Activated T-cell treated with anti-CD3 and anti-CD28 coated beads for 24 hours (primary cell): Measurements from ENCODE around the gene ARID5A.
A peak's percentile ranks its signal among the peaks of the same experiment; 100 is the strongest.

Experiments used
- DNase-seq: peaks from one replicate; pipeline ENCODE4 v3.0.0-alpha.2; 2020; ENCODE audit warnings: low read depth

The ARID5A gene

DNA sequence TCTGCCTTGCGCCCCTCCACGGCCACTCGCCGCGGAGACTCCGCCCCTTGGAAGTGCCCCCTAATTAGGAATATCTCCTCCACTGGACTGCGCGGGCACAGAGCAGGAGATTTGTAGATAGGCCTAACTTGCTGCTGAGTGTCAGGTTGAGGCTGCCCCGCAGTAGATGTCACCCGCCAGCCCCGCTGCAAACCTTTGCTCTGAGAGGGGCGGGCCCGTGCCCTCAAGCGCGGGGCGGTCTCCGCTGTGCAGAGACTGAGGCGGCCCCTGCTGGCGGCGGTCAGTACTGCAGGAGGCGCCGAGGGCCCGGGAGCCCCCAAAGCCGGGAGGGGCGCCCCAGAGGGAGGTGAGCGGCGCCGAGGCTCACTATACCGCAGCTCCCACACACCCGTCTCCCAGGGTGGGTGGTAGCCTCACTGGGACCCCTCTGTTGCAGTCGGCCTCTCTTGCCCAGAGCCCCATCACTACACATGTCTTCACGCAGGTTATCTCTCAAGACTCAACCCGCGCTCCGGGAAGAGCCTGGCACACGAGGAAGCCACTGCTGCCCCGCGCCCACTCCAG, 28.5 kb upstream of the ARID5A start:
- DNase-seq: peak; percentile 82

DNA sequence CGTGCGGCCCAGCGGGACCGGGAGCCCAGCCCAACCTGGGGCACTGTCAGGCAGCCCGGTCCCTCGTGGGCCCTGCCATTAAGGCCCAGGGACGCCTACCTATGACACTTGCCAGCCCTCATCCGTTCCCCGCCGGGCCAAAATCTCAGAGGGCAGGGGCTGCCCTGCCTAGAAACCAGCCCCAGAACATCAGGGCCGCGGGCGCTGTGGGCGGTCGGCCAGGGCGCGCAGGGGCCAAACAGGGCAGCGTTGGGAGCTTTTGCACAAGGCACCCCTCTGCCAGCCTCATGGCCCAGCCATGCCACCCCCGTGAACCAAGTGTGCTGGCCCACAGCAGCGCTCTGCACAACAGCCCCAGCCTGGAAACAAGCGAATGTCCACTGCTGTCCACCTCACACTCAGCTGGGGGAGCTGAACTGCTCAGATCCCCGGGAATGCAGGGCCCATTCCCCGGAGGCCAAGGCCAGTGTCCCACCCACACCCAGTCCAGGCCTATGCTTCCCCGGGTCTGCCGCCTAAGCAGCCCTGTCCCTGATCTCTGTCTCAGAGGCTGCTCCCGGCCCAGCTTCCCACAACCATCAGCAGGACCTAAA, 27.9 kb upstream of the ARID5A start:
- DNase-seq: no peak

DNA sequence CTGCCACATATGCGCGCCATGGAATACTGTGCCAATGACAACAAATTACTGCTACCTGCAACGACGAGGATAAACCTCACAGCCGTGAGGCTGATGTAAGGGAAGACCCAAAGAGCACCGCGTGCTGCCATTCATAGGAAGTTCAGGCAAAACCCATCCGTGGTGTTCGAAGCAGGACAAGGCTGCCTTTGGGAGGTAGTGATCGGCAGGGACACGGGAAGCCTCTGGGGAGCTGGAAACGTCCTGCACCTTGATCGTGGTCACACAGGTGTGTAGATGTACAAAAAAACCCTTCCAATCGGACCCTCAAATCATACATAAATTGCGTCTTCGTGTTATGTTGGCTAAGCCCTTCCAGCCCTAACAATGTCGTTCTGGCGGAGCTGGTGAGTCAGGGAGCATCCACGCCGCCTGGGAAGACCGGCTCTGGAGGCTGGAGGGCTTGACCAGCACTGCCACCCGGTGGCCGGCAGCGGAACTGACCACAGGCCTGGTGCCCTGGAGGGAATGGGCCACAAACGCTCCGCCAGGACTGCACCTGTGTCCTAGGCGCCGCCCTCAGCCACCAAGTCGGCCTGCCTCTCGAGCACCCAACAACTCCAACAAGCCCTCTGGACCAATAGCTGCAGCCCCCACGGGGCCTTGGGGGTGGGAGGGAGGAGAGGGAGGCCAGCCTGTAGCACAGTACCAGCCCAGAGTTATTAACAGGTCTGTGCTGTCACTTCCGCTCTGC, 27.3 kb upstream of the ARID5A start:
- DNase-seq: peak; percentile 53

DNA sequence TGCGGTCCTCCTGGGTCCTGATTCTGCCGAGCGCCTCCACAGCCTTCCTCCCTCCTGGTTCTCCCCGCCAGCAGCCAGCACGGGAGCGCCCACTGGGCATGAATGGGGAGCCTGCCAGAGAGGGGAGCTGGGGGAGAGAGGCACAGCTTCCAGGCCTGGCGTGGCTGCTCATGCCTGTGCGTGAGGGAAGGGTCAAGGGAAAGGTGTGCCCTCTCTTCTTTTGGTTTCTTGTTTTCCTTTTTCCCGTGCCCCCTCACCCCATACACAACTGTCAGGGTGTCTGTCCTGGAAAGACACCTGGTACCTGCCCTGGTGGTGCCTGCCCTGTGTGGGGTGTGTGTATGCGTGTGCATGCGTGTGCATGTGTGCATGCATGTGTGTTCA, 26.7 kb upstream of the ARID5A start:
- no peak for DNase-seq

DNA sequence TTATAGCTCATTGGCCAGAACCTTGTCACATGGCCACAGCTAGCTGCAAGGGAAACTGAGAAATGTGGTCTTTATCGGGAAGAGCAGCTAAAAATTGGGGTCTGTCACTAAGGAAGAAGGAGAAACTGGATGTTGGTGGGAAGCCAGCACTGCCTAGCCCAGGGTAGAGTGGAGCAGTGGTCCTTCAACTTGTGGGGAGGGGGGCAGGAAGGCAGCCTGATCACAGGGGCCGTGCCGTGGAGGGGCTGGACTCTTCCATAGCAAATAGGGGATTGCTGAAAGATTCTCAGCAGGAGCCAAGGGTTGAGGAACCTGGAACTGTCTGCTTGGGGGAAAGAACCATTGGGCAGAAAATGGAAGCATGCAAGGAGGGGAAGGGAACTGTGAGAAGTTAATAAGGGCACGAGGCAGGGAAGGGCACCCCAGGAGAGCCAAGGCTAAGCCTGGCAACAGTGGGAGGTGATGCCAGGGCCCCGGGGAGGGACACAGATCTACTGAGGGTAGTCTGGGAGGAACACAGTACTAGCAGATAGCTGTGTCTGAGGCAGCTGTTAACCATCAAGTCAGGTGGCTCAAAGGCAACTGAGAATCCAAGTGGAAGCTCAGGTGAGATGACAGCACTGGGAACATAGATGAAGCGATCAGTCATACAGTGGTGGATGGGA, 25.5 kb upstream of the ARID5A start:
- DNase-seq: no peak

DNA sequence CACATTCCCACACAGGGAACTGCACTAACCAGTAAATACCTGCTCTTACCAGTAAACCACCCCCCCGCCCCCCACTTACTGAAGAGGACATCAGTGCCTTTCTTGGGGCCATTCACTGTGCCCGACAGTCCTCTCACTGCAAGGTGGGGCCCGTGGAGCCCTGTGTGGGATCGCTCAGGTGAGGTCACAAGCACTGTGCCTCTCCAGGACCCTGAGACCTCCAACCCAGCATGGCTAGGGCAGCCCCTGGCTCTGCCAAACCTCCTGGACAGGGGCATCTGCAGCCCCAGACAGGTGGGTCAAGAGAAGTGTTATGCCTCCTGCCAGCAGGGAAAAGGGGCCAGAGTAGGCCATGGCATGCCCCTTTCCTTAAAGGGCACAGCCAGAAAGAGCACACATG, 24.7 kb upstream of the ARID5A start:
- no peak for DNase-seq

DNA sequence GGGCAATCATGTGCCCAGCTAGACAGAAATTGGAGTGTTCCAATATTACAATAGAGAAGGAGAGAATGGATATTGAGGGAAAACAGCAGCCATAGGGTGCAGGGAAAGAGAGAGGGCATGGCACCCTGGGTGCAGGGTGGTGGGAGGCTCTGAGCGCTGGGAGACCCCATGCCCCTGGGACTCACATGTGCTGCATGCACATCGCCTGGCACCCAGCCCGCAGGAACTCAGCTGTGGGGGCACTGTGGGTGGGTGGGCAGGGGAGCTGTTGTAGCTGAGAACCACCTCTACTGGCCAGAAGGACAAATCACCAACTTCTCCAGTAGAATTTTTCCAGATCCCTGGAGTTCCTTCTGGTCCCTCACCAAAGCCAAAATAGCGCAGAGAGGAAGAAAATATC, 24.2 kb upstream of the ARID5A start:
- DNase-seq: no peak

DNA sequence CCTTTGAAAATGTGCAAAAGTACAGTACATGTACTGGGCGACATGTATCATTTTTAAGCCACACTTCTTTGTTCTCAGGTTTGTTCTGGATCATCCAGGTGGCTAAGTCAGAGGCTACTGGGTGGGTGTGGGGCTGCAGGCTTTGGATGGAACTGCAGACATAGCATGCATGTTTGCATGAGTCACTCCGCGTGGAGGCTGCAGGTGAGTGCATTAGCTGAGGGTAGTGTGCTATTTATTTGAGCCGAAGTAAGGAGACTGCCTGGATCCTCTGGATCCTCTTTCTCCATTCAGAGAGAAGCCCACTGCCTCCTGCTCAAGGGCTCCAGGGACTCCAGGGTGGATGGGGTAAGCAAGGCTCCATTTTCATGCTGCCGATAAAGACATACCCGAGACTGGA, 22.0 kb upstream of the ARID5A start:
- no peak for DNase-seq

DNA sequence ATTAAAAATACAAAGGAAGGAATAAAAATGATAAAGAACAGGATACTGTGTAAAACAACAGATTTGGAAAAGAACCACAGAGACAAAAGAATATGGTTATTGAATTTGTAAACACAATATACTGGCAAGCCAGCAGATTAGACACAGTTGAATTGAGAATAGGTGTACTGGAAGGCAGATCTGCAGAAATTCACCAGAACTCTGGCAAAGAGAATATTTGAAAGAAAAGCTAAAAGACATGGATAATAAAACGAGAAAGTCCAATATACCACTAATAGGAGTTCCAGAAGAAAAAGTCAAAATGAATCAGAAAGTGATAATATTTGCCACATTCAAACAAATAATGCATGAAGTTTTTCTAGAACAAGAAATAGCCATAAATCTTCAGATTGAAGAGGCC, 19.5 kb upstream of the ARID5A start:
- no peak for DNase-seq

DNA sequence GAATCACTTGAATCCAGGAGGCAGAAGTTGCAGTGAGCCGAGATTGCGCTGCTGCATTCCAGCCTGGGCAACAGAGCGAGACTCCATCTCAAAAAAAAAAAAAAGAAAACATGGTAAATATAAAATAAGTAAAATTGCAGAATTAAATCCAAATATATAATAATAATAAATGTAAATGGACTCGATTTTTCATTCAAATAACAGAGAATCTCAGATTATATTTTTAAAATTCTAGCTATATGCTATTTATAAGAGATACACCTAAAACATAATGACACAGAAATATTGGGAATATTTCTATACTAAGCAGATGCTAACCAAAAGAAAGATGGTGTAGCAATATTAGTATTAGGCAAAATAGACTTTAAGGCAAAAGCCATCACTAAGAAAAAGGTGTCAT, 16.3 kb upstream of the ARID5A start:
- no peak for DNase-seq

DNA sequence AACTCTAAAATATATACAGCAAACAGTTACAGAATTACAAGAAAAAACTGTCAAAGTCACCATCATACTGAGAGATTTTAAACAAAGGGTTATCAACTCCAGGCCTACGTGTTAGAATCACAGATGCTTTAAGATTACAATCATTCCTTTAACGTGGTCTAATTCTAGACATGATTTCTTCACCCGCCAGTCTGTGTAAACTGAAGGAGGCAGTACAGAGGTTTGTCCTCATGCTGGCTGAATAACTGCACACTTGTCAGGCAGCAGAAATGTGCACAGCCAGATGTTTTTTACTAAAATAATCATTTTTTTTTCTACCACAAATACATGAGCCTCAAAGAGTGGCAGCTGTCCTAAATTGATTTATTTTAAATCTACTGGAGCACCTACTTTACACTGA, 15.9 kb upstream of the ARID5A start:
- DNase-seq: no peak

DNA sequence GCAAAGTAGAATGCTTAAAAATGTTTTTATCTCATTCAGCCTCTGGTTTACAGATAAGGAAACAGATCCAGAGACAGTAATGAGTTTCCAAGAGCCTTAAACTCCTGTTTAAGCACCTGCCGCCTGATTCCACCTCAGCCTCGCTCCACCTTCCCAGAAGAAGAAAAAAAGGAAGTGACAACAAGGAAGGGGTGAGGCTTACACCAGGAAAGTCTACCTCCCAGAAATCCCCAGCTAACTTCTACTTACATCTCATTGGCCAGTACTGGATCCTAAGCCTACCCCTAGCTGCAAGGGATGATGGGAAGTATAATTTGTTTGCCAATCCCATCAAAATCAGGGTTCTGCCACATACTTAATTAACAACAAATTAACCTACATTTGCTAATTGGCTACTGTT, 15.3 kb upstream of the ARID5A start:
- no peak for DNase-seq

DNA sequence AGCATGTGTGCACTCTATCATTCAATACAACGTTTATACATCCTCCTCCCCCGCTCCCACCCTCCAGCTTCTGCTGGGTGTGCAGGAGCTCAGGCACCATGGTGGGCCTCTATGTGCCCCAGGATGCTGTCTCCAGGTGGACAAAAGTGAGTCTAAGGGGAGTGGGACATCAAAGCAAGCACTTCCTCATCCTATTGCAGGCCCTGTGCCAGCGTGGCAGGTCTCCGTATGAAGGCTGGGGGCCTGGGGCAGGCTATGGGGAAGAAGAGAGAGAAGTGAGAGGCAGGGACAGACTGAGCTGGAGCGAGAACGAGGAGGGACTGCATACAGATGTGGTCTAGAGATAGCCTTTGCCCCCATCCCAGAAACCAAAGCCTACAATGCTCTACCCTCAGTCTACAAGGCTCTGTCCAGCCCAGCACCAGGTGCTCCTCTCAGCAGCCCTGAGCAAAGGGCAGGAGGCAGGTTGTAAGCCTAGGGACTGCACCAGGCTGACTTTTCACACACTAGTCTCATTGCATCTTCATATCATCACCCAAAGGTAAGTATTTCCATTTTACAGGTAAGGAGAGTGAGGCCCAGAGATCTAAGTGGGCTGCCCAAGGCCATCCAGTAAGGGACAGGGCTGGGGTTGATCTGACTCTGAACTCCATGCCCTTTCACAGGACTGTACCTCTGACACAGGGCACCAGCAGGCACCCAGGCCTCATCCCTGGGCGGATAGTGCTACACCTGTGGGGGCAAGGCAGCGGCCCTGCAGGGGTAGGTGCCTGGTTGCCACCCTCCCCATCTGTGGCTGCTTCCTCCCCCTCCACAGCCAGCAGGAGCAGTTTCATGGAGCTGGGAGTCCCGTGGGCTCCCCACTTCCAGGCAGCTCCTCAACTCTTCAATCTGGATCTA, 14.0 kb upstream of the ARID5A start:
- DNase-seq: no peak

DNA sequence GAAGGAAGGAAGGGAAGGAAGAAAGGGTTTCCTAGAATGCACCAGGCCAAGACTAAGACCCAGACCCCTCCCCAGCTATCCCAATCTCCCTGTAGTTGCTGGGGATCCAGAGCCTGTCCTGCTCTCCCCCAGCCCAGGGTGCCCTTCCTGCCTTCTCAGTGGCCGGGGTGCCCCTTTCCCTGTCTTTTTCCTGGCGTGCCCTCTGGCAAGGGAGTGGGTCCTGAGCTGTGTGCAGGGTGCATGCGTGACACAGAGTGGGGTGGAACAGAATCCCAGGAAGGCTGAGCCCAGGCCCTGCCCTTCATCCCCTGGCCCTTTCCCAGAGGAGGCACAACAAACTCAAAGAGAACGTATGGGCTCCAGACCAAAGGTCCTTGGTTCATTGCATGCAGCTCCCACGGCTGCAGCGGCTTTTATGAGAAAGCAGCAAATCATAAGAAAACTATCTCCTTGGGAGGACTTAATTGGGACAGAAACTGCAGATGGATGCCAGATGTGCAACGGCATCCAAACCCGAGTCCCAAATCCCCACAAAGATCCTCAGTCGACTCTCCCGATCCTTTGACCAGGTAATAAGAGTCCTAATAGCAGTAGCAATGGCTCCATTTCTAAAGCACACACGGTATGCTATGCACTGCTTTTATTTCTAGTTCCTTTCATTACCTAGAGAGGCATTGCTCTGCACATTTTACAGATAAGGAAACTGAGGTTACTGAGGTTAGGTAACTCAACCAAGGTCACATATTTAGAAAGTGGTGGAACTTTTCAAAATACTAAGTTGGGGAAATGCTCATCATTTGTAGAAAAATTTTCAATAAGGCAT, 12.7 kb upstream of the ARID5A start:
- no peak for DNase-seq

DNA sequence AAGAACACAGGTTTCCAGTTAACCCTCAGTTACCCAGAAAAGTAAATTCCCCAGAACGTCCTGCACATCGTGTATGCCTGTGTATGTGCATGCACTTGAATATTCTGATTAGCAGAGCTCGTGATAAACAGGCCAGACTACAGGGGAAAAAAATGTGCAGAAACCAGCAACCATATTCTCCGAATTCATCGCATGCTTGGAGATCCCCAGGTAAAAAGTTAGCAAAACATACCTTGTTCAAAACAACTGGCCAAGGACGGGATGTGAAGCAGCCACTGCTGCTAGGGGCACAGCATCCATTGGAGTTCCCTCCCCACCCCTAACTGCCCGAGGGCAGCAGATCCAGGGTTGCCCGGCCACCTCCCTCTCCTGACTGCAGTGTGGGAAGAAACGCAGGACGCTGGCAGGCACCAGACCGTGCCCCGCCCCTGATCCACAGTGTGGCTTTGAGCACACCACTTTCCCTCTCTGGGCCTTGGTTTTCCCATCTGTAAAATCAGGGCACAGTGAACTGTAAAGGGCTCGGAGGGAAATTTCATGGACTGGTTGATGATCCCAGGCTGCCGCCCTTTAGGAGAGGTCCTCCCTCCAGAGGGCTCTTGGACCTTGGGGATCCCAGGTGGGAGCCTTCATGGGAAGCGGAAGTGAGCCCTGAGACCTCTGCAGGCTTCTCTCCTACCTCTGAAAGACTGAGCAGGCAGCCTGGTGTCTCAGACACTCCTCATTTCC, 11.9 kb upstream of the ARID5A start:
- DNase-seq: no peak

DNA sequence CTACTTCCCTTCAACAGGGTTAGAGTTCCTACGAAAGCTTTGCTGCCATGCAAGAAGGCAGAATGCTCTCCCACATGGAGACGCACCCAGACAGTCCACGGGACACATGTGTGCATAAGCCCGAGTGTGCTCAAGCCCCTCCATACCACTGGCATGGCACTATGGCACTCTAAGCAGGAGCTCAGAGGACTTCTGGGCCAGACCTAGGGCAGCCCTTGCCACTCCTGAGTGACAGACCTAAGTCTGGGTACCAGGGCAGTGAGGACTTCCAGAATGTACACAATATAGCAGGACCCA, 11.4 kb upstream of the ARID5A start:
- DNase-seq: no peak

DNA sequence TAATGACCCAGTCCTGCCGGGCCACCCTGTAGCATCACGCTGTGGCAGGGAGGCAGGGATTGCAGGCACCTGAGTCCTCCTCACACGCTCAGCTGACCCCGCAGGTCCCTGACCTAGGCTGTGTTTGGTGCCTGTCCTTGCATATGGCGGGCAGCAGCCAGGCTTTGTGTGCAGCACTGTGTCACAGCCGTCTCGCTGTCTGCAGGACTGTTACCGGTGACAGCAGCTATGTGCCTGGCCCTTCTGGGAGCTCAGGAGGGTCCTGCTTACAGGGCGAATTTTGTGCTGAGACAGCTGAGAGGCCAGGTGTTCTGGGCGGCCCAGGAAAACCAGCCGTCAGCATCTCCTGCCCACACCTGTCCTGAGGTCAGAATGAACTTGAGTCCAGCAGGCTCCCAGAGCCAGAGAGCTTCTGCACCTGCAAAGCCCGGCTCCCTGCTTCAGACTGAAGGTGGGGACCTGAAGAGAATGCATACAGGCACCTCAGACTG, 10.4 kb upstream of the ARID5A start:
- no peak for DNase-seq

DNA sequence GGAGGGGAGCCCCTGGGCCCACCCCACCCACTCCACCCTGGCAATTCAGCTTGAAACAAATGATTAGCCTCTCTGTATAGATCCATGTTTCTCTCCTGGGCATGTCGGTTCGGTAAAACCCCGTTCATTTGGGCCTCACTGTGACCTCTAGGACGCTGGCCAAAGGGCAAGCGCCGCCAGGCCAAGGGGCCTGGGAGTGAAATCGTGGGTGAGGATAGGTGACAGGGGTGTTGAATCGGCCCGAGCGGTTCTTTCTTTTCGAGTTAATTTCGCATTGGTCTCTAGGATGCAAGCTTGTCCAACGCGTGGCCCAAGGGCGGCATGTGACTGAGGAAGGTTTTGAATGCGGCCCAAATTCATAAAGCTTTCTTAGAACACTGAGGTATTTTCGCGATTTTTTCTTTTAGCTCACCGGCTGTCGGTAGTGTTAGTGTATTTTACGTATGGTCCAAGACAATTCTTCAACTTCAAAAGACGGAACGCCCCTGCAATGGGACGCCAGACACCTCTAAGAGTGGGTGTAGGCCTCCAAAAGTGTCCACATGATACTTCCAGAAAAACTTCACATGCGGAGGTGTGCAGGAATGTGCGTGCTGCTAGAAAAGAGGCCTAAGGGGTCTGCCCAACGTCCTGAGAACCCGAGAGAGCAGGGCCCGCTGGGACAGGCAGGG, 9.8 kb upstream of the ARID5A start:
- no peak for DNase-seq

DNA sequence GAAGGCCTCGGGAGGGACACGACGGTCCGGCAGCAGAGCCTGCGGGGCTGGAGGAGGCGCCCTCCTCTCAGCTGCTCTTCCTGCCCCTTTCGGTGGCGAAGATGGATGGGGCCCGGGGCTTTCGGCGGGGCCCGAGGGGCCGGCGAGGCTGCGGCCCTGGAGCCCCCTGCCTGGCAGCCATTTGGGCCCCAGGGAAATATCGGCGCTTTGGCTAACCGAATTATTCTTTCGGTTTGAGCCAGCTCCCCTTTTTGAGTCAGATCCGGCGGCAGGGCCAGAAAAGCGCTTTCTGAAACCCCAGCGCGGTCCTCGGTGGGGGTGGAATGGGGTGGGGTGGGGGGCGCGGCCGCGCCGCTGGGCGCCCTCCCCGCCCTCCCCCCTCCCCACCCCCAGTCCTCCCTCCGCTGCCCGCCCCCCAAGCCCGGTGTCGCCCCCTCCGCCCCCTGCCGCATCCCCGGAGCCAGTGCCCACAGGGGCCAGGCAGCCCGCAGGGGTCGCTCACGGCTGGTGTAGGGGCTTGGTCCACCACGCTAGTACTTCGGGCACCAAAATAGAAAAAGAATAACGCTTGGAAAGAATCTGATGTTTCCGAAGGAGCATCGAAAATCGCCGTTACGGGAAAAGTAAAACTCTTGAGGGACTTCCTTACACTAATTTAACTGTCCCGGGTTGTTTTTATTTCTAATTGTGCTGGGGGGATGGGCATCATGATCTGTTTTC, 9.1 kb upstream of the ARID5A start:
- peak; percentile 61 for DNase-seq
